ENCODE measurements around the gene MYO1H. TPM values are rescaled to one million over a fixed set of nuclear protein-coding genes. Genes with fewer than 3 reads are reported as not detected.

The MYO1H gene
- total RNA-seq, 2 donors from 2014 or later, result not detected

DNA sequence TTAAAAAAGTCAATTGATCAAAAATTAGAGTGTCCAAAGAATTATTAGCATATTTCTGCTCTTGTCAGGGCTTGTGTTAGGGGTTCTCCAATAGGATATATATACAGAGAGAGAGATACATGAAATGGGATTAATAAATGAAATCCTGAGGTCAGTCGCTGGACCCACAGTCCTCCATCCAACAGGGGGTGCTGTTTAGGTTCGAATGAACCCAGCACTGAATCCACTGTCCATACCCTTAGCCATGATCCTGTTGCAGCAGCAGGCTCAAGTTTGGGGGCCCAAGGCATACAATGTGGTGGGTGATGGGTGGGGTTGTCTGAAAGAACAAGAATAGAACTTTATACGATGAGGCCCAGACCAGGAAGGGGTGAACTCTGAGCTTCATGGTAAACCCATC lies 780 bp upstream of the MYO1H start:
- Histone ChIP-seq H3K27me3 (replicated peaks; ENCODE audit: insufficient read depth) (no peaks in the 10 kb centered on the region), H3K36me3 (no peaks in the 10 kb centered on the region), H3K4me3 (no peak overlapping the region), H3K9me3 (no peaks in the 10 kb centered on the region), H3K4me1 (ENCODE audit: control insufficient read depth in 1 of 2, low read depth in 2 of 2) (no peaks in the 10 kb centered on the region), H3K27ac (no peak overlapping the region)
- no peak for ATAC-seq (ENCODE audit: insufficient number of reproducible peaks, low FRiP score, low read depth)
- TF ChIP-seq, protein P1, sequence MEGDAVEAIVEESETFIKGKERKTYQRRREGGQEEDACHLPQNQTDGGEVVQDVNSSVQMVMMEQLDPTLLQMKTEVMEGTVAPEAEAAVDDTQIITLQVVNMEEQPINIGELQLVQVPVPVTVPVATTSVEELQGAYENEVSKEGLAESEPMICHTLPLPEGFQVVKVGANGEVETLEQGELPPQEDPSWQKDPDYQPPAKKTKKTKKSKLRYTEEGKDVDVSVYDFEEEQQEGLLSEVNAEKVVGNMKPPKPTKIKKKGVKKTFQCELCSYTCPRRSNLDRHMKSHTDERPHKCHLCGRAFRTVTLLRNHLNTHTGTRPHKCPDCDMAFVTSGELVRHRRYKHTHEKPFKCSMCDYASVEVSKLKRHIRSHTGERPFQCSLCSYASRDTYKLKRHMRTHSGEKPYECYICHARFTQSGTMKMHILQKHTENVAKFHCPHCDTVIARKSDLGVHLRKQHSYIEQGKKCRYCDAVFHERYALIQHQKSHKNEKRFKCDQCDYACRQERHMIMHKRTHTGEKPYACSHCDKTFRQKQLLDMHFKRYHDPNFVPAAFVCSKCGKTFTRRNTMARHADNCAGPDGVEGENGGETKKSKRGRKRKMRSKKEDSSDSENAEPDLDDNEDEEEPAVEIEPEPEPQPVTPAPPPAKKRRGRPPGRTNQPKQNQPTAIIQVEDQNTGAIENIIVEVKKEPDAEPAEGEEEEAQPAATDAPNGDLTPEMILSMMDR (IDR thresholded peaks at IDR 0.05), result no peak
- DNase-seq (ENCODE audit: low spot score), result no peak

DNA sequence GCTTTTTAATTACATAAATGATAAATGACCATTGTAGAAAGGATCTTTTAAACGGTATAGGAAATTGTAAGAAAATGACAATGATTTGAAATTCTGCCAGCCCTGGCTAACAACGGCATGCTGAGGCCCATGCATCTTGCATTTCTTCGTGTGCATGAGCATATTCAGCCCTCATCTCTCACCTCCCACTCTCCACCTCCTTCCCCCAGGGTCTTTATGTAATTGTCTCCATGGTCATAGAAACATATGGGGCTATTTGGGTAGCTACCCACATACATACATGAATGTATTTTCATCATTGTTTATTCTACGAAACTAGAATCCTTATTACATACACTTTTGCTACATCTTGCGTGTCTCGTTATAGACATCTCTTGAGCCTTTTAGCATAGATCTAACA lies 4.5 kb downstream of the MYO1H start:
- Histone ChIP-seq H3K27ac (no peak overlapping the region), H3K9me3 (no peaks in the 10 kb centered on the region), H3K27me3 (replicated peaks; ENCODE audit: insufficient read depth) (no peaks in the 10 kb centered on the region), H3K4me1 (ENCODE audit: control insufficient read depth in 1 of 2, low read depth in 2 of 2) (no peaks in the 10 kb centered on the region), H3K4me3 (no peak overlapping the region), H3K36me3 (no peaks in the 10 kb centered on the region)
- DNase-seq (ENCODE audit: low spot score) (no peak), ATAC-seq (ENCODE audit: insufficient number of reproducible peaks, low FRiP score, low read depth) (no peak)
- TF ChIP-seq, protein P1 (IDR thresholded peaks at IDR 0.05), result no peak

DNA sequence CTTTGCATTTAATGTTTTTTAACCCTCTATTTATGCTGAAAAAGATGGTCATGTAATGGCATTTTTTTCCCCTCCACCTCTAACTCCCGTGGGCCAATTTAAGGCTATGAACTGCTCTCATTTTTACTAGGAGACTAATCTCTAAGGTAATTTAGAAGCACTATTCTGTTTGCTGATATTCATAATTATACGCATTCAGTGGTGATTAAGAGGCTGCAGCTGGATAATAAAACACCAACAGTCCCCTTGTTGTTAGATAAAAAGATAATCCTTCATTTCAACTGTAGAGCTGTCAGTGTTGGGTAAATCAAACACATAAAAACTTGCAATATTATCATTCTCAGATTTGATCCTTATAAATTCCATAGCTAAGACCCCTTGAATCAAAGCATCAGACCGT lies 8.9 kb downstream of the MYO1H start:
- DNase-seq (ENCODE audit: low spot score) (no peak), ATAC-seq (ENCODE audit: insufficient number of reproducible peaks, low FRiP score, low read depth) (no peak)
- TF ChIP-seq, protein P1 (IDR thresholded peaks at IDR 0.05), result no peak
- Histone ChIP-seq H3K9me3 (no peaks in the 10 kb centered on the region), H3K27ac (no peak overlapping the region), H3K27me3 (replicated peaks; ENCODE audit: insufficient read depth) (no peaks in the 10 kb centered on the region), H3K36me3 (no peaks in the 10 kb centered on the region), H3K4me3 (no peak overlapping the region), H3K4me1 (ENCODE audit: control insufficient read depth in 1 of 2, low read depth in 2 of 2) (no peaks in the 10 kb centered on the region)

DNA sequence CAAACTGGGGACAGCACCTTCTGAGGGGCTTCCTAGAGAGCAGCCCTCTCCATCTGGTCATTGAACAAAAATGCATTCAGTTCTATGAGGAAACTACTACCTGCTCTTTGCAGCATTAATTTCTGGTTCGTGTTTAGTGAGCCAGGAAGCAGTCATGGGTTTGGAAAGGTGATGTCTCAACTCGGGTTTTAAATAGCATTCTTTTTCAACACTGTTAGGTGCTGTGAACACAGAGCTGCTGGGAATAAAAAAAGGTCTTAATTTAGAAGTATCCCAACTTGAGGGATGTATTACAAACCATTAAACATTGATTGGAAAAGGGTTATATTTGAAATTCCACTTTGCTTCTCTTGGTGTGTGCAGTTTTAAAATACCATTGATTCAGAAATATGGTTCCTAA lies 9.3 kb downstream of the MYO1H start:
- Histone ChIP-seq H3K36me3 (no peaks in the 10 kb centered on the region), H3K9me3 (no peaks in the 10 kb centered on the region), H3K27ac (no peak overlapping the region), H3K27me3 (replicated peaks; ENCODE audit: insufficient read depth) (no peaks in the 10 kb centered on the region), H3K4me3 (no peak overlapping the region), H3K4me1 (ENCODE audit: control insufficient read depth in 1 of 2, low read depth in 2 of 2) (no peaks in the 10 kb centered on the region)
- TF ChIP-seq, protein P1 (IDR thresholded peaks at IDR 0.05), result no peak
- no peak for DNase-seq (ENCODE audit: low spot score)
- ATAC-seq (ENCODE audit: insufficient number of reproducible peaks, low FRiP score, low read depth), result no peak

DNA sequence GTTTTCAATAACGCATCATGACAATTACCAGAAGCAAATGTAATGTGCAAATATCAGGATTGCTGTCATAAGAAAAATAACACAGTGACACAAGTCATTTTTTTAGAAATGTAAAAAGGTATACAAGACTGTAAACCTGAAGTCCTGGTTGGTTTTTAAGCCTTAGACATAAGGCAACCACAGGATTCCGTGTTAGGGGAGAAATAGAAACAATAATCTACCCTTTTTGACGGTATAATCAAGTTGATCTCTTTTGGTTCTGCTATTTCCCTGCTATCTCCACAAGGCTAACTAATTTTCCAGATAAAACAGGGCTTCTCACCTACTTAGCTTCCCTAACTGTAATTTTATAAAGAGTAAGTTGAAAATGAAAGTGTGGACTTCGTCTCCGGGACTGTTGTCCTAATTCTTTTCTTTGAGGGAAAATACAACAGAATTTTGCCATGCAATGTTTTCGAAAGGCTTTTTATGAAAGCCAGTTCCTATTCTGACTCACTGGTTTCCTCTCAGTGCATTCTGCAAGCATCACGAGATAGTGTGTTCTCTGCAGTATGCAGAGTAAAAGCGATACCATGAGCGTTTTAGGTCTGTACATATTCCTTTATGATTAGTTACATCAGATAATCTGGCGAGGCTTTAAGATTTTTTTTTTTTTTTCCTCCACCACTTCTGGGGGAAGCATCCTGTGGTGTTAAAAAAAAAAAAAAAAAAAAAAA lies 10.6 kb downstream of the MYO1H start:
- no peak for ATAC-seq (ENCODE audit: insufficient number of reproducible peaks, low FRiP score, low read depth)

More for the DNA sequence above, 10.6 kb downstream of the MYO1H start:
- no peak overlapping the region for H3K27ac ChIP-seq
- TF ChIP-seq, protein P1 (IDR thresholded peaks at IDR 0.05), result no peak
- no peak for DNase-seq (ENCODE audit: low spot score)
- no peaks in the 10 kb centered on the region for H3K4me1 ChIP-seq (ENCODE audit: control insufficient read depth in 1 of 2, low read depth in 2 of 2)
- no peak overlapping the region for H3K4me3 ChIP-seq
- H3K27me3 ChIP-seq (replicated peaks; ENCODE audit: insufficient read depth), result no peaks in the 10 kb centered on the region
- no peaks in the 10 kb centered on the region for H3K9me3 ChIP-seq
- H3K36me3 ChIP-seq, result no peaks in the 10 kb centered on the region

All from thoracic aorta (tissue), 2 donors.